Jurkat, Clone E6-1 (cell line): ENCODE data around the gene NUFIP1.
"Not testable (repeated sequence)": the region's sequence is repeated elsewhere in the genome, so short reads cannot be mapped to it uniquely, and the experiment has no call there.

Experiments
- DNase-seq: peaks from one replicate; pipeline ENCODE4 v3.0.0-alpha.2; 2011; ENCODE audit warnings: low read depth, low spot score
- H3K4me3 ChIP-seq: 2 replicates; pipeline ENCODE4 v1.5.1; 2011; ENCODE audit warnings: mild to moderate bottlenecking, low read length, control low read depth, moderate library complexity

NUFIP1 gene

GRCh38 chr13:44971656-44972595 is 17.3 kb downstream of the NUFIP1 start:
- no peak overlapping the region for H3K4me3 ChIP-seq
- no peak for DNase-seq

- no peak overlapping the region for H3K4me3 ChIP-seq
- DNase-seq = no peak
Observed at GRCh38 chr13:44969551-44970484, 19.5 kb downstream of the NUFIP1 start.

GRCh38 chr13:44968434-44968815 is 20.8 kb downstream of the NUFIP1 start:
- H3K4me3 ChIP-seq = no peak overlapping the region
- no peak for DNase-seq

- no peak overlapping the region for H3K4me3 ChIP-seq
- no peak for DNase-seq
Observed at GRCh38 chr13:44967704-44968433, 21.4 kb downstream of the NUFIP1 start.

GRCh38 chr13:44961997-44962396 is 27.3 kb downstream of the NUFIP1 start:
- DNase-seq = no peak
- no peak overlapping the region for H3K4me3 ChIP-seq

GRCh38 chr13:44955406-44955805 is 33.9 kb downstream of the NUFIP1 start:
- H3K4me3 ChIP-seq = no peak overlapping the region
- no peak for DNase-seq

- H3K4me3 ChIP-seq = no peak overlapping the region
- DNase-seq = no peak
Observed at GRCh38 chr13:44954224-44954623, 35.0 kb downstream of the NUFIP1 start.

- DNase-seq = no peak
- no peak overlapping the region for H3K4me3 ChIP-seq
Observed at GRCh38 chr13:44952671-44953070, 36.6 kb downstream of the NUFIP1 start.

- no peak overlapping the region for H3K4me3 ChIP-seq
- no peak for DNase-seq
Observed at GRCh38 chr13:44951184-44951583, 38.1 kb downstream of the NUFIP1 start.

GRCh38 chr13:44943411-44943810 is 45.9 kb downstream of the NUFIP1 start:
- not testable (repeated sequence) for DNase-seq, H3K4me3 ChIP-seq

- H3K4me3 ChIP-seq = no peak overlapping the region
- no peak for DNase-seq
Observed at GRCh38 chr13:44938854-44939253, 50.4 kb downstream of the NUFIP1 start.

- DNase-seq = no peak
- H3K4me3 ChIP-seq = no peak overlapping the region
Observed at GRCh38 chr13:44936246-44936645, 53.0 kb downstream of the NUFIP1 start.

- no peak overlapping the region for H3K4me3 ChIP-seq
- DNase-seq = no peak
Observed at GRCh38 chr13:44934724-44935123, 54.5 kb downstream of the NUFIP1 start.

- no peak overlapping the region for H3K4me3 ChIP-seq
- DNase-seq = no peak
Observed at GRCh38 chr13:44932850-44933251, 56.4 kb downstream of the NUFIP1 start.

- H3K4me3 ChIP-seq = no peak overlapping the region
- DNase-seq = no peak
Observed at GRCh38 chr13:44932171-44932849, 57.0 kb downstream of the NUFIP1 start.

GRCh38 chr13:44930963-44931623 is 58.2 kb downstream of the NUFIP1 start:
- no peak for DNase-seq
- H3K4me3 ChIP-seq = no peak overlapping the region

GRCh38 chr13:44930280-44930679 is 59.0 kb downstream of the NUFIP1 start:
- no peak overlapping the region for H3K4me3 ChIP-seq
- DNase-seq = no peak

- DNase-seq = no peak
- no peak overlapping the region for H3K4me3 ChIP-seq
Observed at GRCh38 chr13:44929692-44930091, 59.6 kb downstream of the NUFIP1 start.
